ENCODE results near the gene FAAP100. TPM values are rescaled to one million over a fixed set of nuclear protein-coding genes. Genes with fewer than 3 reads are reported as not detected.

FAAP100 gene
- total and polyA plus RNA-seq, 2 donors (not counting 1 experiment from before 2014, with no cell fraction given), result 62.0 to 72.7 TPM

DNA sequence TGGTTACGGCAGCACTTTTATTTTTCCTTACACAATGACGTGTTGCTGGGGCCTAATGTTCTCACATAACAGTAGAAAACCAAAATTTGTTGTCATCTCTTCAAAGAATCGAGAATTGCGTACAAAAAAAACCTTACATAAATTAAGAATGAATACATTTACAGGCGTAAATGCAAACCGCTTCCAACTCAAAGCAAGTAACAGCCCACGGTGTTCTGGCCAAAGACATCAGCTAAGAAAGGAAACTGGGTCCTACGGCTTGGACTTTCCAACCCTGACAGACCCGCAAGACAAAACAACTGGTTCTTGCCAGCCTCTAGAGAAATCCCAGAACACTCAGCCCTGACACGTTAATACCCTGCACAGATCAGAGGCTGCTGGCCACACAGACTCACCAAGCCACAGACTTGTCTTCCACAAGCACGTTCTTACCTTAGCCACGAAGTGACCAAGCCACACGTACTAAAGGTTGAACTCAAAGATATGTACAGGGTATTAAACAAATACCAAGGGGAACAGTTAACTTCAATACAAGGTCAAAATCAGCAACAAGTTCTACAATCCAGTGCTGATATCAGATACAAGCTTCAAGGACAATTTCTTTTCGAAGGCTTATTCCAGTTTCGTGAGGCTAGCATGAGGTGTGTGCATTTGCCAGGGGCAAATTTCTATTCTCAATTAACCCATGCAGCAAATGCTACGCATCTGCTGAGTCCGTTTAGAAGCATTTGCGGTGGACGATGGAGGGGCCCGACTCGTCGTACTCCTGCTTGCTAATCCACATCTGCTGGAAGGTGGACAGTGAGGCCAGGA is 42.0 kb downstream of the FAAP100 start:
- intact Hi-C loops (cut with micrococcal nuclease), result loop anchor here (1.0 to 10.0 kb wide), 4 partner anchors 115 to 1713 kb away; partner anchors contain the start of genes BAHCC1, CBX8 and SLC38A10
- WGBS (ENCODE audit: insufficient coverage), result 3% methylated on average over 16 of the region's 22 CpGs

More for the DNA sequence above, 42.0 kb downstream of the FAAP100 start:
- Histone ChIP-seq H3K36me3 (replicated peaks in 1 of 2; ENCODE audit: control extremely low read depth in 1 of 2, control insufficient read depth in 1 of 2, extremely low read depth in 1 of 2, insufficient read depth in 2 of 2, low read length in 1 of 2) (peaks cover 0 to 36% of the 10 kb centered on the region in 2 experiments), H3K9me3 (ENCODE audit: control extremely low read depth in 1 of 3, control insufficient read depth in 2 of 3, insufficient read depth in 1 of 3, low read length in 2 of 3) (no peaks in the 10 kb centered on the region), H3K27ac (ENCODE audit: low read length in 2 of 2) (peak overlapping the region in 1 of 2 donors; percentile 81), H3K4me2 (replicated peaks; ENCODE audit: low read depth, low read length, poor library complexity, severe bottlenecking) (peak overlapping the region; percentile 99), H3K4me3 (ENCODE audit: control extremely low read depth in 1 of 5, extremely low read depth in 1 of 5, insufficient read depth in 1 of 5, low read depth in 2 of 5, low read length in 4 of 5) (peak overlapping the region; percentile 73 to 96 (median 86)), H2AFZ (ENCODE audit: insufficient read depth, low read depth, low read length, poor library complexity, severe bottlenecking) (no peak overlapping the region), H3K79me2 (ENCODE audit: control insufficient read depth, insufficient read depth, low read length) (peaks cover 41% of the 10 kb centered on the region), H3K27me3 (replicated peaks in 1 of 4; ENCODE audit: control extremely low read depth in 1 of 4, control insufficient read depth in 3 of 4, insufficient read depth in 4 of 4, low read length in 3 of 4) (no peaks in the 10 kb centered on the region), H3K9ac (ENCODE audit: low read length) (peak overlapping the region; percentile 93), H4K20me1 (ENCODE audit: control insufficient read depth, insufficient read depth, low read length, poor library complexity, severe bottlenecking) (peaks cover 44% of the 10 kb centered on the region), H3K4me1 (ENCODE audit: control insufficient read depth in 2 of 2, insufficient read depth in 2 of 2, low read length in 2 of 2) (peaks cover 28 to 45% of the 10 kb centered on the region in 2 donors)
- ChIA-PET CTCF (interaction anchor here (1.1 to 3.4 kb wide), 11 partner anchors 9 to 257 kb away, joined by 4 to 17 read pairs (median 6); partner anchors contain the start of gene BAHCC1), POLR2A (interaction anchor here (0.7 to 3.7 kb wide), 4 partner anchors 9 to 113 kb away, joined by 3 to 32 read pairs (median 6); no protein-coding TSS in a partner anchor)
- Mint-ChIP-seq H3K27me3 (no peaks in the 10 kb centered on the region), H3K4me1 (peaks cover 46% of the 10 kb centered on the region), H3K9me3 (ENCODE audit: insufficient read depth) (no peaks in the 10 kb centered on the region), H3K27ac (peak overlapping the region; percentile 94), H3K4me3 (peak overlapping the region; percentile 97)
- TF ChIP-seq EZH2 (IDR thresholded peaks at IDR 0.05; ENCODE audit: borderline replicate concordance, insufficient read depth, low read depth, low read length, poor library complexity, severe bottlenecking), result no peak
- TF ChIP-seq, protein P1, sequence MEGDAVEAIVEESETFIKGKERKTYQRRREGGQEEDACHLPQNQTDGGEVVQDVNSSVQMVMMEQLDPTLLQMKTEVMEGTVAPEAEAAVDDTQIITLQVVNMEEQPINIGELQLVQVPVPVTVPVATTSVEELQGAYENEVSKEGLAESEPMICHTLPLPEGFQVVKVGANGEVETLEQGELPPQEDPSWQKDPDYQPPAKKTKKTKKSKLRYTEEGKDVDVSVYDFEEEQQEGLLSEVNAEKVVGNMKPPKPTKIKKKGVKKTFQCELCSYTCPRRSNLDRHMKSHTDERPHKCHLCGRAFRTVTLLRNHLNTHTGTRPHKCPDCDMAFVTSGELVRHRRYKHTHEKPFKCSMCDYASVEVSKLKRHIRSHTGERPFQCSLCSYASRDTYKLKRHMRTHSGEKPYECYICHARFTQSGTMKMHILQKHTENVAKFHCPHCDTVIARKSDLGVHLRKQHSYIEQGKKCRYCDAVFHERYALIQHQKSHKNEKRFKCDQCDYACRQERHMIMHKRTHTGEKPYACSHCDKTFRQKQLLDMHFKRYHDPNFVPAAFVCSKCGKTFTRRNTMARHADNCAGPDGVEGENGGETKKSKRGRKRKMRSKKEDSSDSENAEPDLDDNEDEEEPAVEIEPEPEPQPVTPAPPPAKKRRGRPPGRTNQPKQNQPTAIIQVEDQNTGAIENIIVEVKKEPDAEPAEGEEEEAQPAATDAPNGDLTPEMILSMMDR (IDR thresholded peaks at IDR 0.05), result no peak
- DNase-seq (peak; percentile 52), ATAC-seq (ENCODE audit: low read depth) (no peak)

Measured in B cell (primary cell).